Stimulated activated CD4-positive, alpha-beta T cell treated with anti-CD3 and anti-CD28 coated beads, Interleukin-2, amount 100 ng/mL, for 24 hours (primary cell): ENCODE data around the gene C6orf62.
A peak's percentile ranks its signal among the peaks of the same experiment; 100 is the strongest.
"Not testable (repeated sequence)": the region's sequence is repeated elsewhere in the genome, so short reads cannot be mapped to it uniquely, and the experiment has no call there.

Experiments used
- DNase-seq, 2 donors: peaks; one replicate each; pipeline ENCODE4 v3.0.0-alpha.2; 2020

C6orf62 gene

GRCh38 chr6:24742216-24742738 lies 23.3 kb upstream of the C6orf62 start:
- no peak for DNase-seq

DNA sequence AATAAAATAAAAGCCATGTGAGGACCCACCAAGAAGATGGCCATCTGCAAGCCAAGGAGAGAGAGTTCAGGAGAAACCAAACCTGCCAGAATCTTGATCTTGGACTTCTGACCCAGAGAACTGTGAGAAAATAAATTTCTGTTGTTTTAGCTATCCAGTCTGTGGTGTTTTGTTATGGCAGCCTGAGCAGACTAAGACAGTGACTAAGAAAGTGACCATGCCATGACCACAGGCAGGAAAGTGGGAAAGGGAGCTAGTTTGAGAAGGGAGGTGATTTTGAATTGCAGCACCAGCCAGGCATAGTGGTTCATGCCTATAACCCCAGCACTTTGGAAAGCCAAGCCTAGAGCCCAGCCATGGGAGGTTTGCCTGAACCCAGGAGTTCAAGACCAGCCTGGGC lies 21.9 kb upstream of the C6orf62 start:
- no peak for DNase-seq

DNA sequence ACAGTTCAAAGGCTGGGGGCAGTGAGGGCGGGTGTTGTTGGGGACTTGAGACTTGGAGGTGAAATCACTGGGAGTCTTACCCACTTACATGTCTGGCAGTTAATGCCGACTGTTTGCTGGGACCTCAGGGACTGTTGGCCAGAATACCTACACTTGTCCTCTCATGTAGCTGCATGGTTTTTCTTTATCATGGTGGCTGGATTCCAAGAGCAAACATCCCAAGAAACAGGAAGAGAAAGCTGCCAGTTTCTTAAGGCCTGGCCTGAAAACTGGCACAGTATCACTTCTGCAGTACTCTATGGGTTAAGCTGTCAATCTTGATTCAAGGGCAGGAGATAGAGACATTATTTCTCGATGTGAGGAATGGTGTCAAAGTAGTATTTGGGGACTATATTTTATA lies 19.8 kb upstream of the C6orf62 start:
- no peak for DNase-seq

DNA sequence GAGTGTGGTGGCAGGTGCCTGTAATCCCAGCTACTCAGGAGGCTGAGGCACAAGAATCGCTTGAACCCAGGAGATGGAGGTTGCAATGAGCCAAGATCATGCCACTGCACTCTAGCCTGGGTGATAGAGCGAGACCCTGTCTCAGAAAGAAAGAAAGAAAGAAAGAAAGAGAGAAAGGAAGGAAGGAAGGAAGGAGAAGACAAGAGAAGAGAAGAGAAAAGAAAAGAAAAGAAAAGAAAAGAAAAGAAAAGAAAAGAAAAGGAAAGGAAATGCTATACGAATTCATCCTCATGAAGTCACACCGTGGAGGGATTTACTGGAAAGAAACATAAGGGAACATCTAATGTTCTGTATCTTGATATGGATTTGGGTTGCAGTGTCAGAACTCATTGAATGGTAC lies 15.8 kb upstream of the C6orf62 start:
- not testable (repeated sequence) for DNase-seq

- DNase-seq = no peak
These were observed 15.2 kb upstream of the C6orf62 start for GRCh38 chr6:24734166-24734565.

DNA sequence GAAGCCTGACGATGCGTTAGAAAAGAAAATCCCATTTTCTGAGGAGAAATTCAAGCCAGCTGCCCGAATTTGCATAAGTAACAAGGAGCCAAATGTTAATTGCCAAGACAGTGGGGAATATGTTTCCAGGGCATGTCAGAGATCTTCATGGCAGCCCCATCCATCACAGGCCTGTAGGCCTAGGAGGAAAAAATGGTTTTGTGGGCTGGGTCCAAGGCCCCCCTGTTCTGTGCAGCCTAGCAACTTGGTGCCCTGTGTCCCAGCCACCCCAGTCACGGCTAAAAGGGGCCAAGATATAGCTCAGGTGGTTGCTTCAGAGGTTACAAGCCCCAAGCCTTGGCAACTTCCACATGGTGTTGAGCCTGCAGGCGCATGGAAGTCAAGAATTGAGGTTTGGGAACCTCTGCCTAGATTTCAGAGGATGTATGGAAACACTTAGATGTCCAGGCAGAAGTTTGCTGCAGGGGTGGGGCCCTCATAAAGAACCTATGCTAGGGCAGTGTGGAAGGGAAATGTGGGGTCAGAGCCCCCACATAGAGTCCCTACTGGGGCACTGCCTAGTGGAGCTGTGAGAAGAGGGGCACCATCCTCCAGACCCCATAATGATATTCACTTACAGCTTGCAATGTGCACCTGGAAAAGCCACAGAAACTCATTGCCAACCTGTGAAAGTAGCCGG lies 12.6 kb upstream of the C6orf62 start:
- not testable (repeated sequence) for DNase-seq

DNA sequence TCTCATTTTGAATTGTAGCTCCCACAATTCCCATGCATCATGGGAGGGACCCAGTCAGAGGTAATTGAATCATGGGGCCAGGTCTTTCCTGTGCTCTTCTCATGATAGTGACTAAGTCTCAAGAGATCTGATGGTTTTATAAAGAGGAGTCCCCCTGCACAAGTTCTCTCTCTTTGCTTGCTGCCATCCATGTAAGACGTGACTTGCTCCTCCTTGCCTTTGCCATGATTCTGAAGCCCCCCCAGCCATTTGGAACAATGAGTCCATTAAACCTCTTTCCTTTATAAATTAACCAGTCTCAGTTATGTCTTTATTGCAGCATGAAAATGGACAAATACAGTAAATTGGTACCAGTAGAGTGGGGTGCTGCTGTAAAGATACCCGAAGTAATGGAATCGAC lies 11.7 kb upstream of the C6orf62 start:
- DNase-seq = not testable (repeated sequence)

- no peak for DNase-seq
These were observed 4.3 kb upstream of the C6orf62 start for GRCh38 chr6:24723270-24723669.

GRCh38 chr6:24721461-24722215 lies 2.7 kb upstream of the C6orf62 start:
- DNase-seq = no peak

DNA sequence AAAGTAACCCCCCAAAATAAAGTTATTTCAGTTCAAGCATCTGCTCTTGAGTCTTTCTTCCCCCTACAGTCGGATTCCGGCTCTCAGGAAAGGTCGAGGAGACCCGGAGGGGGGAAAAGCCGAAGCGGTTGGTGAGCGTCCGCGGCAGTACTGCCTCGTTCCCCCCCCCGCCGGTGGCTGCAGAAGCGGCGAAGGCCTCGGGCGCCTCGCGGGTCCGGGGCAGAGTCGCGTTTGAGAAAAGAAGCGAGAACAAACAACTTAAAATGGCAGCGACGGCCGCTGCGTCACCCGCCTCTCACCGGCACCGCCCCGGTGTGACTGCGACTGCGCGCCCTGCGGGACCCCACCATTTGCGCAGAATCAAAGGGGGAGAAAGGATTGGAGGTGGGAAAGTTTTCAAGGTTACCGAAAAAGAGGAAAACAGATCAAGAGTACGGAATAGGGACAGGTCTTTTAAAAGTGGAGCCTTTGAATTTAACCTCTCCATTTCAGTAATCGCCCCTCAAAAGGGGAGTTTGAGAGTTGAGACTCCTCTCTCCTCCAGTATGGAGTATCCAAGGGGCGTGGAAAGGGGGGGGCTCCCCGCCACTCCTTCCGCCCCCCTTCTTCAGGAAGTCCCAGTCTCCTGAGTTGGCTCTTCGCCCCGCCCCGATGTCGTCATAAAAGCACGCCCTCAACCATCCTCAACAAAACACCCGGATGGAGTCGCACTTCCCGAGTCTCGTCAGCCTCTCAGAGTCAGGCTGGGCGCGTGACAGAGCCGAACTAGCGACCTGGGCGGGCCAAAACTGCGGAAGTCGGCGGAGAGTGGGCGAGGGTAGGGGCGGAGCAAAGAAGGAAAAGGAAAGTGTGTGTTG lies 1.9 kb upstream of the C6orf62 start:
- peak; percentile 100 for DNase-seq

DNA sequence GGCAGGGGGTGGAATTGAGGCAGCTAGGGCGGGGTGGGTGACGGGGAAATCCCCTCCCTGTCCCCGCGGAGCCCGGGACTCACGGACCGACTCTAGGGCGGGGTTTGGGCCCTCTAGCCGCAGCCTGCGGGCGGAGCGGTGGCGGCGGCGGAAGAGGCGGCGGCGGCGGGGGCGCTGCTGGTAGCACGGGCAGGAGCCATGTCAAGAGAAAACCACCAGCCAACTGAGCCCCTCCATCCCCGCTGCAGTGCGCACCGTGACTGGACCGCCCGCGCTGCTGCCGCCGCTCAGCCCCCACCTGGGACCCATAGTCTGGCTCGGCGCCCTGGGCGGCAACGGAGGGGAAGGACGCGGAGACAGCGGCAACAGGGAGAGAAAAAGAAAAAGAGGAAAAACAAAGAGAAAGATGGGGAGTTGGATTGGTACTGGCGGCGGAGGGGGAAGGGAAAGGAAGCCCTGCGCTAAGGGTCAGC lies 1.2 kb upstream of the C6orf62 start:
- DNase-seq = peak; percentile 79 to 80

GRCh38 chr6:24718449-24719124 lies 367 bp downstream of the C6orf62 start:
- DNase-seq = no peak

DNA sequence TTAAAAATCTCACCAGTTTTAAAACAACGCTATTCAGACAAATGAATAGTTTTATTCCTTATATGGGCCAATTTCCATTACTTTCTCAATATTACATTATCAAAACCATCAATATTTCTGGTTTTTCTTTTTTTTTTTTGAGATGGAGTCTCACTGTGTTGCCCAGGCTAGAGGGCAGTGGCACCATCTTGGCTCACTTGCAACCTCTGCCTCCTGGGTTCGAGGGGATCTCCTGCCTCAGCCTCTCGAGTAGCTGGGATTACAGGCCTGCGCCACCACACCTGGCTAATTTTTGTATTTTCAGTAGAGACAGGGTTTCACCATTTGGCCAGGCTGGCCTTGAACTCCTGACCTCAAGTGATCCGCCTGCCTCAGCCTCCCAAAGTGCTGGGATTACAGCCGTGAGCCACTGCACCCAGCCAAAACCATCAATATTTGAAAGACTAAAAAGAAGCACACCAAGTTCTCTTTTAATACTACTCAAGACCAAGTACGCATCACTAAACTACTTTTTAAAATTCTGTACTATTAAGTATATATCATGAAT lies 2.3 kb downstream of the C6orf62 start:
- not testable (repeated sequence) for DNase-seq

- DNase-seq = no peak
These were observed 8.2 kb downstream of the C6orf62 start for GRCh38 chr6:24710519-24711303.

- no peak for DNase-seq
These were observed 9.8 kb downstream of the C6orf62 start for GRCh38 chr6:24709014-24709711.

GRCh38 chr6:24708612-24709011 lies 10.3 kb downstream of the C6orf62 start:
- DNase-seq = no peak

- no peak for DNase-seq
These were observed 14.5 kb downstream of the C6orf62 start for GRCh38 chr6:24704468-24704867.

DNA sequence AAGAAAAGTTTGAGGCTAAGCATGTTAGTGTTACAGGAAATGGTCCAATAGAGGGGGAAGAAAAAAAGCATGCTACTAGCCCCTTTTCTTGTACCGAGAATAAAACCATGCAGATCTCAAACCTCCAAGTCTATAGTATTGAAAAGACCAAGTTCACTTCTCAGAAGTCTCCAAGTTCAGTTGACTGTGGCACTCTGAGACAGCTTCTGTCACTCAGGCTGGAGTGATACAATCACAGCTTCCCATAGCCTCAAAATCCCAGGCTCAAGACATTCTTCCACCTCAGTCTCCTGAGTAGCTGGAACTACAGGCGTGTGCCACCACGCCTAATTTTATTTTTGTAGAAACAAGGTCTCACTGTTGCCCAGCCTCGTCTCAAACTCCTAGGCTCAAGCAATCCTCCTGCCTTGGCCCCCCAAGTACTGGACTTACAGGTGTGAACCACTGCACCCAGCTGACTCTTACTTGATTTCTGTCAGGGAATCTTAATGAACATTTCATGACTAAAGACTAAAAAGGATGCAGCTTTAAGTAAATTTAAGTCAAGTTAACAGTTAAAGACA lies 16.2 kb downstream of the C6orf62 start:
- no peak for DNase-seq

- DNase-seq = no peak
These were observed 19.2 kb downstream of the C6orf62 start for GRCh38 chr6:24699521-24700359.
